HEK293T (cell line): ENCODE data around the gene YWHAB.

Source experiments
- CTCF ChIA-PET: fragments of 350-600 bp; formaldehyde crosslinking; extraction: SDS; loops from one replicate; lab custom pipeline; 2021; ENCODE audit warnings: antibody characterized with exemption, inconsistent platforms; lab: Yijun Ruan, JAX
- POLR2A ChIA-PET: fragments of 350-600 bp; formaldehyde crosslinking; extraction: SDS; loops from one replicate; lab custom pipeline; 2020; ENCODE audit warnings: antibody characterized with exemption, inconsistent platforms; lab: Yijun Ruan, JAX
- DNase-seq: peaks from one replicate; pipeline ENCODE4 v3.0.0; 2012; ENCODE audit warnings: mixed read lengths; ENCODE audit errors: extremely low spot score
- ARNT ChIP-seq: fragments of 450-650 bp; IDR thresholded peaks from 2 replicates; pipeline ENCODE4 v1.6.1; 2017; ENCODE audit warnings: mild to moderate bottlenecking
- BHLHE40 ChIP-seq: fragments of 450-650 bp; IDR thresholded peaks from 2 replicates; pipeline ENCODE4 v1.6.1; 2016; ENCODE audit warnings: mild to moderate bottlenecking, moderate library complexity, borderline replicate concordance
- CTBP1 ChIP-seq: fragments of 450-650 bp; IDR thresholded peaks from 2 replicates; pipeline ENCODE4 v1.6.1; 2016; ENCODE audit warnings: borderline replicate concordance
- ELF4 ChIP-seq: fragments of 450-650 bp; IDR thresholded peaks from 2 replicates; pipeline ENCODE4 v1.6.1; 2017; ENCODE audit warnings: antibody characterized with exemption
- FOXA1 ChIP-seq: fragments of 450-650 bp; IDR thresholded peaks from 2 replicates; pipeline ENCODE4 v1.6.1; 2016; ENCODE audit warnings: mild to moderate bottlenecking
- FOXK2 ChIP-seq: fragments of 450-650 bp; IDR thresholded peaks from 2 replicates; pipeline ENCODE4 v1.6.1; 2016; ENCODE audit warnings: mild to moderate bottlenecking
- FOXM1 ChIP-seq: fragments of 450-650 bp; IDR thresholded peaks from 2 replicates; pipeline ENCODE4 v1.6.1; 2017; ENCODE audit warnings: mild to moderate bottlenecking, borderline replicate concordance
- HDGF ChIP-seq: fragments of 450-650 bp; IDR thresholded peaks from 2 replicates; pipeline ENCODE4 v1.6.1; 2017; ENCODE audit warnings: antibody characterized with exemption, borderline replicate concordance
- L3MBTL2 ChIP-seq: fragments of 450-650 bp; conservative IDR thresholded peaks from 2 replicates; pipeline ENCODE4 v1.6.1; 2016; ENCODE audit warnings: mild to moderate bottlenecking
- LEF1 ChIP-seq: fragments of 450-650 bp; IDR thresholded peaks from 2 replicates; pipeline ENCODE4 v1.6.1; 2017; ENCODE audit warnings: mild to moderate bottlenecking, borderline replicate concordance
- NFRKB ChIP-seq: fragments of 450-650 bp; IDR thresholded peaks from 2 replicates; pipeline ENCODE4 v1.6.1; 2016; ENCODE audit warnings: mild to moderate bottlenecking, moderate library complexity
- PKNOX1 ChIP-seq: fragments of 450-650 bp; IDR thresholded peaks from 2 replicates; pipeline ENCODE4 v1.6.1; 2016
- SP1 ChIP-seq: fragments of 450-650 bp; IDR thresholded peaks from 2 replicates; pipeline ENCODE4 v1.6.1; 2017
- SUZ12 ChIP-seq: fragments of 450-650 bp; IDR thresholded peaks from 2 replicates; pipeline ENCODE4 v1.6.1; 2016; ENCODE audit warnings: mild to moderate bottlenecking
- TARDBP ChIP-seq: fragments of 450-650 bp; IDR thresholded peaks from 2 replicates; pipeline ENCODE4 v1.6.1; 2016
- ZNF384 ChIP-seq: fragments of 450-650 bp; IDR thresholded peaks from 2 replicates; pipeline ENCODE4 v1.6.1; 2016

YWHAB gene

DNA sequence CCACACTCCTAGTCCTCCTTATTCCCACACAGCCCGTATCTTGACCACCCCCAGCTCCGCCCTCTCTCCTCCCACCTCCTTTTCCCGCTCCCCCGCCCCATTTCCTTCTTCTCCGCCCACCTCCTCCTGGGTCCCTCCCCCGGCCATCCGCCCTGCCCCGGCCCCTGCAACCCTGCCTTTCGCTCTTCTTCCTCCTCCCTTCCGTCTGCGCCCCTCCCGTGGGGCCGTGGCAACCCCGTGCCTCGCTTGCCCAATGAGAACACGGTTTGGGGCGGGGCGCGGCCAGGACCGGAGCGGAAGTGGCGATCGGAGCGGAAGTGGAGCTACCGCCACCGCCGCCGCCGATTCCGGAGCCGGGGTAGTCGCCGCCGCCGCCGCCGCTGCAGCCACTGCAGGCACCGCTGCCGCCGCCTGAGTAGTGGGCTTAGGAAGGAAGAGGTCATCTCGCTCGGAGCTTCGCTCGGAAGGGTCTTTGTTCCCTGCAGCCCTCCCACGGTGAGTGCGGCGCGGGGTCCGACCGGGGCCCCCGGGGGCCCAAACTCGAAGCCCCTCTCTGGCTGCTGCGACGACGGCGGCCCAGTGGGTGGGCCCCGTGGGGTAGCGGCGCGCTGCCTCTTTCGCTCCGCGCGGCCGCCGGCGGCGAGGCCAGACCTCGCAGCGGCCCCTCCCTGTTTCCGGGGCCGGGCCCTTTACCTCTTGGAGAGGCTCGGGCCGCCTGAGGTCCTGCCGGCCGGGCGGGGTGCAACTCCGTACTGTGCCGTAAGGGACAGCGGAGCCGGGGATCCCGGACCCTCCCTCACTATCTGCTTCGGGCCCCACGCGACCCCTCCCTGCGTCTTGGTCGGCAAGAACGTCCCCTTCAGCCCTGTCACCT, at the start of gene YWHAB:
YWHAB (plus strand) TSS at position 314 of the 874 bp plus-strand sequence. CDS start 15,829 bp downstream, outside the sequence.
- ChIA-PET CTCF (no interaction called here), POLR2A (interaction anchor here (0.6 to 1.7 kb wide), 10 partner anchors 11 to 1478 kb away, joined by 3 to 11 read pairs (median 3); partner anchors contain the start of gene PABPC1L)
- peak; percentile 97 for DNase-seq
- TF ChIP-seq ARNT = no peak
- TF ChIP-seq FOXM1 = peak; percentile 25; the same call in 1 of the 2 replicates
- TF ChIP-seq SUZ12 = no peak
- TF ChIP-seq L3MBTL2 = no peak
- no peak for TF ChIP-seq HDGF
- no peak for TF ChIP-seq FOXA1
- peak; percentile 83 for TF ChIP-seq ELF4

DNA sequence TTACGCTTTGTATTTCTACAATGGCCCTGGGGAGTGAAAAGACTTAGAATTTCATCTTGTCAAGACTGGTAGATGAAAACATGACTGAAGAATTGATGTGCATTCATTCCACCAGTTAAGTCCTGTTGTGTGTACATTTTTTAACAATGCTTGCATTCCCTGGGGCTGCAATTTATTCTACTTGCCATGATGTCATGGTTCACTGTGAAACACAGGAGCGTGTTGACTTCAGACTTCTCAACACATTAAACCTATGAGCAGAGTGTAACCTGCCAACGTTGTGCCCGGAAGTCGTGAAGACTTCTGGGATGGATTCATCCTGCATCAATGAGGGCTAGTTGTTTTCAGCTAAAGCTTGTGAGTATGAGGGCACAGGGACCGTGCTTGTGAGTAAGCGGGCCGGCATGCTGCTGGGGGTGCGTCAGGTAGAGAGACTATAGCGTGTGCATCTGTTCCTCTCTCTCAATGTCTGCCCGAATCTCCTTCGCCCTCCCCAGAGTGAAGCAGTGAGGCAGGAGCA, 48.8 kb upstream of the YWHAB start:
- no peak for DNase-seq
- ChIA-PET POLR2A (no interaction called here), CTCF (interaction anchor here (1.0 kb wide), 1 partner anchor 30 kb away, joined by 3 read pairs; no protein-coding TSS in a partner anchor)
- TF ChIP-seq HDGF (no peak), FOXK2 (no peak), FOXM1 (no peak), LEF1 (no peak), PKNOX1 (no peak)

DNA sequence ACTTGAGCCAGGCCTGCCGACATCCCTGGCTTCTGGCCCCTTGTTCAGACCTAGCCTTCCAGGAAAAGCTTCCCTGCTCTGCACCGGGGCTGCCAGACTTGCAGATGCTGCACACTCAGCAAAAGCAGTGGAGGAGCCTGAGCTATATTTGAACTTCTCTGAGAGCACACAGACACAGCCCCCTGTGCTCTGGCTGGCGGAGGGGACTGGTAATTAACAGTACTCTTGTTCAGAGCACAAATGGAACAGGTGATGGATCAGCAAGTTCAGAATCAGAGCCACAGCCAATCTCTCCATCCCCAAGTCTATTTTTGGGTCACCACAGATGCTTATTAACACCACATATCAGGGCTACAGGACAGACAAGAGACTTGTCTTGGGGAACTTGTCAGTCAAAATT, 47.6 kb upstream of the YWHAB start:
- no peak for TF ChIP-seq L3MBTL2
- DNase-seq = no peak
- POLR2A ChIA-PET = no interaction called here
- CTCF ChIA-PET = no interaction called here

DNA sequence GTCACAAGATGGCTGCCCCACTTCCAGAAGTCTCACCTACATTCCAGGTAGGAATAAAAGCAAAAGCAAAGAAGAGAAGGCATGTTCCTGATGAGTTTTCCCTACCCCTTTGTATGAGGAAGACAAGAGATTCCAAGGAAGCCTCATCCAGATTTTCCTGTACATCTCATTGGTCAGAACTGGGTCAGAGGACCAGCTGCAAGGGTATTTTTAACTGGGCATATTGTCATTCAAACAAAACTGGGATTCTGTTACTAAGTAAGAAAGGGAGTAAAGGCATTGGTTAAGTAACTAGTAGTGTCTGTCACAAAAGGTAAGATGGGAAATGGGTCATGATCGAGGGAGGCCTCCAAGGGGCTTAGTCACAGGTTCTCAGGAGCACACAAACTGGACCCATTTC, 47.0 kb upstream of the YWHAB start:
- ChIA-PET POLR2A (no interaction called here), CTCF (no interaction called here)
- no peak for TF ChIP-seq FOXA1
- no peak for TF ChIP-seq SP1
- no peak for TF ChIP-seq HDGF
- no peak for TF ChIP-seq FOXK2
- no peak for TF ChIP-seq ZNF384
- no peak for TF ChIP-seq L3MBTL2
- TF ChIP-seq FOXM1 = no peak
- TF ChIP-seq ARNT = no peak
- no peak for TF ChIP-seq ELF4
- DNase-seq = no peak

- TF ChIP-seq SP1 (no peak), BHLHE40 (no peak), FOXM1 (no peak), FOXK2 (no peak), PKNOX1 (no peak), ARNT (no peak), L3MBTL2 (no peak), ZNF384 (no peak), HDGF (no peak), FOXA1 (no peak), CTBP1 (no peak), ELF4 (no peak), NFRKB (no peak), SUZ12 (no peak), LEF1 (no peak), TARDBP (no peak)
- no peak for DNase-seq
- ChIA-PET POLR2A (no interaction called here), CTCF (no interaction called here)
Observed at GRCh38 chr20:44839481-44839880, 46.0 kb upstream of the YWHAB start.

DNA sequence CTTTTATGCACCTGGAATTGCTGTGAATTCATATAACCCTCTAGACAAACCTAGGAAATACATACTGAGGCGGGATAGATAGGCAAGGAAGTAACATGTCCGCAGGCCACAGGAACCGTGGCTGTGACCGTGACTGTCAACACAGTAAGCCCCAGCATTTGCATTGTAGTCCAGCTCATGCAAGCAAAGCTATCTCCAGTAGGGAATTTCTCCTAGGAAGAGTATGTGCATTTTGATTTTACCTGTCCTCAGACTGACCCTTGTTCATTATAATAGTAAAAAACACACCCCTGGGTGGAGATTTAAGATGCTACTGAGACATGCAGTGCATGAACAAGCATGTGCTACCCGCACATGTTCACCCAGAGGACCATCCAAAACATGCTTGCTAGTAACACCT, 44.7 kb upstream of the YWHAB start:
- DNase-seq = no peak
- ChIA-PET CTCF (no interaction called here), POLR2A (no interaction called here)
- TF ChIP-seq BHLHE40 = no peak
- no peak for TF ChIP-seq PKNOX1
- TF ChIP-seq NFRKB = no peak
- TF ChIP-seq LEF1 = no peak
- no peak for TF ChIP-seq ZNF384
- no peak for TF ChIP-seq HDGF
- no peak for TF ChIP-seq CTBP1
- no peak for TF ChIP-seq FOXM1
- TF ChIP-seq FOXA1 = no peak
- no peak for TF ChIP-seq SUZ12
- TF ChIP-seq FOXK2 = no peak
